Activated T-cell treated with anti-CD3 and anti-CD28 coated beads for 4 hours (primary cell): ENCODE measurements around the gene MRS2.

ENCODE experiments used
- DNase-seq: peaks from one replicate; pipeline ENCODE4 v3.0.0-alpha.2; 2020

The MRS2 gene

GRCh38 chr6:24436979-24437378 is 34.2 kb downstream of the MRS2 start:
- no peak for DNase-seq

DNA sequence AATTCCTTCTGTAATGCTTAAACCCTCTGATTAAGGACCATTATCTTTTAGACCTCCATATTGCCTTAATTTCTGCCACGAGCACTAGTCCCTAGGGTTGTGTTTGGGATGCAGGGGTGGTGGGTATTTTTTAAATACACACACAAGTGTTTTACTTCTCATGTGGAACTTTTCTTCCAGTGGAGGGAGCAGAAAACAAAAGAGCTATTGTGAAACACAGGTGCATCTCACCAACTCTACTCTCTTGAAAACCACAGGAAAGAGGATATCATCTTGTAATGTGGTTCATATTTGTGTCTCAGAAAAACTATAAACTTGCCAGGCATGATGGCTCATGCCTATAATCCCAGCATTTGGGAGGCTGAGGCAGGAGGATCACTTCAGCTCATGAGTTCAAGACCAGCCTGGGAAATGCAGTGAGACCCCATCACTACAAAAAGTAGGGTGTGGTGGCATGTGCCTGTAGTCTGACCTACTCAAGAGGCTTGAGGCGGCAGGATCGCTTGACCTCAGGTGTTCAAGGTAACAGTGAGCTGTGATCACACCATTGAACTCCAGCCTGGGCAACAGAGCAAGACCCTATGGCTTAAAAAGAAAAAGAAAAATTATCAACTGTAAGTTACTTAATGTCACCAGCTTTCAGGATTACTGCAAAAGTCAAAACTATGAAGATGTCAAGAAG is 37.3 kb downstream of the MRS2 start:
- no peak for DNase-seq

DNA sequence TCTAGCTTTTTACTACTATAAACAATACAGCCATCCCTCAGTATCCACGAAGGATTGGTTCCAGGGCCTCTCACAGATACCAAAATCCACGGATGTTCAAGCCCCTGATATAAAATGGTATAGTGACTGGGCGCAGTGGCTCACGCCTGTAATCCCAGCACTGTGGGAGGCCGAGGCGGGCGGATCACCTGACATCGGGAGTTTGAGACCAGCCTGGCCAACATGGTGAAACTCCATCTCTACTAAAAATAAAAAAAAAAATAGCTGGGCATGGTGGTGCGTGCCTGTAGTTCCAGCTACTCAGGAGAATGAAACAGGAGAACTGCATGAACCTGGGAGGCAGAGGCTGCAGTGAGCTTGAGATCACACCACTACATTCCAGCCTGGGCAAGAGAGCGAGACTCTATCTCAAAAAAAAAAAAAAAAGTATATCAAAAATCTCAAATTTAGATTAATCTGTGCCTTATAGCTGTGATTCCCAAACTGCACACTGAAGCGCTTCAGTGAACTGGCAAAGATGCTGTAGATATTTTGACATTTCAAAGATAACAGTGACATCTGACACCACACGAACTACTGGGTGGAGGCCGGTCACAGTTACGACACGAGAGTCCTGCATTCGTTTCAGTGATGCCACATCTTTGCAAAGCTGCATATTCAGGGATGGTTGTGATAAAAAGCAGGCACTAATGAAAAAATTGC is 38.3 kb downstream of the MRS2 start:
- DNase-seq: no peak

- DNase-seq: no peak
These were observed 38.8 kb downstream of the MRS2 start for GRCh38 chr6:24441599-24441904.

- no peak for DNase-seq
These were observed 41.9 kb downstream of the MRS2 start for GRCh38 chr6:24444588-24444987.

- DNase-seq: no peak
These were observed 43.0 kb downstream of the MRS2 start for GRCh38 chr6:24445704-24446103.

DNA sequence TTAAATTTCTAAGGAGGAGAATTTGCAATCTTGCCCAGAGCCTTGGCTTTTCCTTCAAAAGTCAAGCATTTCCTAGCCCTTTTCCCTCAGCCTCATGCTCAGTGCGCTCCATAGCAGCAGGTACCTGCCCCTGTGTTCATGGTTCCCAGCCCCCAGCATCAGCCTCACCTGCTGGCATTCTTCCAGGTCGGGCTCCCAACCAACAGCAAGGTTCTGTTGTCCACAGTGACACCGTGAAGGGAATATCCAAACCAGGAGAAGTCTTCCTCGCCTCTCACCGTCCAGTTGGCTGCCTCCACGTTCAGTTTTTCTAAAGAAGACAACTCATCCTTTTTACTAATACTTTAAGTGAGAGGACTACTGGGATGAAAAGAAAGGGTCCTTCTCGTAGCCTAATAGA is 43.9 kb downstream of the MRS2 start:
- DNase-seq: no peak

- DNase-seq: no peak
These were observed 45.7 kb downstream of the MRS2 start for GRCh38 chr6:24448396-24448795.

GRCh38 chr6:24448828-24449525 is 46.2 kb downstream of the MRS2 start:
- DNase-seq: no peak

GRCh38 chr6:24451581-24452388 is 49.0 kb downstream of the MRS2 start:
- DNase-seq: no peak

DNA sequence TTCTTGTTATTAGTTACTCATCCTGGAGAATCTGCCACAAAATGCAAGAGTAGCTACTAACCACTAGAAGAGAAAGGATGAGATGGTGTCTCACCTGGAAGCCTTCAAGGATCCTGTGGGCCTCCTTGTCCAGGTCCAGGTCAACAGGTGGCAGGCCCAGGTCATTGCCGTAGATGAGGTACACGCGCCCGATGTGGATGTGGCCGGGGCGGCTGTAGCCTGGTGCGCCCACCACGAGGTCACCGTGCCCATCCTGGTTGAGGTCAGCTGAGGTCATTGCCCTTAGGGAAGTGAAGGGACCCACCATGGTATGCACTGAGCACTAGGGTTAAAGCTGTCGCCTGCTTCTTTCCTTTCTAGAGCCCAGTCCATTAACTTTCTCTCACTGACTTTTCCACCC is 51.2 kb downstream of the MRS2 start:
- DNase-seq: no peak

DNA sequence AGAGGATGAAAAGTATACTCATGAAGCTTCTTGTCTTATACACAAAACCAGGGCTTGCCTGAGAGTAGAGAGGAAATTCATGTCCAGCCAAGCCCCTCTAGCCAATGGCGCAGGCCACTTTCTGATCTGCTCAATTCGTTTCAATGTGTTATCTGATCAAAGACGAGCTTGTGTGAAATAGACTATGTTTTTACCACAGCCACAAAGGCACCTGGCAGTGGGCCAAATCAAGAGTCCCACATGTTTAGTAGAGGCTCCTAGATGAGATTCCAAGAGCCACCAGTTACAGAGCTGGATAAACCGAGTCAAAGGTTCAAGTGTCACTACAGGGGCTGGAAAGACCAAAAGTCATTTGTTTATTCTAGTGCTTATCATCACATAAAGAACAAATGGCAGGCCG is 51.7 kb downstream of the MRS2 start:
- no peak for DNase-seq

DNA sequence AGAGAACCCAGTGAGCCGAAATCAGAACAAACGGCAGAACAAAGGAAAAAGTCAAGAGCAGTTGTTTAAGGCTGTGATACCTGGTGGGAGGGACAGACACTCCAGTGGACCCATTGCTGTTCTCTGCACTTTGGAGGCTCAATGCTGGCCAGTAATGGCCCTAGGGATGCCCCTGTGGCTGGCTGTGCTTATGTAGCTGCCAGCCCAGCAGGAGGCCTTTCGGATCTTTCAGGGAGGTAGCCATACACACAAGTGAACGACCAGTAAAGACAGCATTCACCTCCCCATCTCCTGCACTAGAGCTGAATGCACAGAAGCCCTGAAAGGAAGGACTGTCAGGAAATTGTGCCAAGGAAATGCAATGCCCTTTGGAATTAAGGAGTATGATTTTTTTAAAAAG is 52.3 kb downstream of the MRS2 start:
- DNase-seq: no peak

DNA sequence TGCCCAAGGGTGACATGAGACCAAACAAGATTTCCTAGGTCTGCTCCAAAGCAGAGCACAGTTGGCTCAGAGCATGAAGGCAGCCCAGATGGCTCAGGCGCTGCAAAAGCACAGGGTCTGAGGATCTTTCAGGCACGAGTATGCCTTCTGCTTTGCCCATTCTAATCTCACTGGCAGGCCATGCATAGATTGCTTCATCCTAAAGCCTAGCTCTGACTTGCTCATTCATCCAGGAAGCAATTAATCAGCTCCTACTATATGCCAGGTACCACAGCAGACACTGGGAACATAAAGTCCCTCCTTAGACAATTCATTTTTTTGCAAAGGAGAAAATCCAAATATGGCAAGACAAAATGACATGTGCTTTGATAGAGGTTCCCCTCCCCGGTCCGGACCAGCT is 55.4 kb downstream of the MRS2 start:
- DNase-seq: no peak

- DNase-seq: no peak
These were observed 56.2 kb downstream of the MRS2 start for GRCh38 chr6:24458941-24459340.

GRCh38 chr6:24460966-24461365 is 58.2 kb downstream of the MRS2 start:
- no peak for DNase-seq

DNA sequence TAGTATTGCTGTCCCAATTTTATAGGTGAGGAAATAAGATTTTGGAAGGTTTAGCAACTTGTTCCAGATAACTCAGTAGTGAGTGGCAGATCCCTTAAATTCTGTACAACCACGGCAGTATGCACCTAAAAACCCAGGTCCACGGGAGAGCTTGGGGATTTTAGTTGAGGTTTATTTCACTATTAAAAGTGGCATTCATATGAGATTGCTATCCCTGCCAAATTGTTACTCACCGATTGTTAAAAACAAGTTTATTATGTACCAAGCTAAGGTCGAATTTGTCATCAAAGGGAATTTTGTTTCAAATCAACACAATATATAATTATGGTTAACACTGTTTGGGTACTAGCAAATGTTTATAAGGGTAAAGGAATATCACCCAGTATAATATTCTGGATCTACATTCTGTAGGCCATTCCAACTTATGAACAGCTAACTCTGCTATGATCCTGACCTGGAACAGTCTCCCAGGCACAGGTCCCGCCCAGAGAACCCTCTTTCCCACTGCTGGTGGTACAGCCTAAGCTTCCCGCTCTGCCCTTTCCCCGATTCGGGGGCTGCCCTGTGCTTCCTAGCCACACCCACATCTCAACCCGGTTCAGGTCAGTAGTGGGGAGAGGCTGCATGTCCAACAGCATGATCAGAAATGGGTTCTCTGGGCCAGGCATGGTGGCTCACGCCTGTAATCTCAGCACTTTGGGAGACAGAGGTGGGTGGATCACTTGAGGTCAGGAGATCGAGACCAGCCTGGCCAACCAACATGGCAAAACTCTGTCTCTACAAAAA is 61.7 kb downstream of the MRS2 start:
- no peak for DNase-seq

- DNase-seq: no peak
These were observed 67.1 kb downstream of the MRS2 start for GRCh38 chr6:24469811-24470210.

- no peak for DNase-seq
These were observed 69.4 kb downstream of the MRS2 start for GRCh38 chr6:24472181-24472580.
